RWPE2 (cell line): ENCODE measurements around the gene IRX3.

Source experiments
- ATAC-seq: fragments of 200-7000 bp; cut with Tn5 transposase; 3 replicates; pipeline ENCODE4 v1.9.1; 2021; ENCODE audit warnings: low read depth
- DNase-seq: peaks from one replicate; pipeline ENCODE4 v3.0.0-alpha.2; 2020; ENCODE audit warnings: low spot score
- H3K27ac ChIP-seq: fragments of 450-650 bp; 2 replicates; pipeline ENCODE4 v1.5.1; 2017; ENCODE audit warnings: mild to moderate bottlenecking; ENCODE audit not compliant: poor library complexity, severe bottlenecking
- H3K27me3 ChIP-seq: fragments of 250-450 bp; sonication (Bioruptor Pico); 2 replicates; pipeline ENCODE4 v1.5.1; 2021; ENCODE audit warnings: mild to moderate bottlenecking, moderate library complexity; ENCODE audit not compliant: insufficient read depth, poor library complexity, severe bottlenecking
- H3K36me3 ChIP-seq: fragments of 250-450 bp; sonication (Bioruptor Pico); 2 replicates; pipeline ENCODE4 v1.5.1; 2020; ENCODE audit warnings: low read depth, mild to moderate bottlenecking, moderate library complexity
- H3K4me1 ChIP-seq: fragments of 250-450 bp; sonication (Bioruptor Pico); 2 replicates; pipeline ENCODE4 v1.5.1; 2021; ENCODE audit warnings: mild to moderate bottlenecking, moderate library complexity; ENCODE audit not compliant: insufficient read depth, poor library complexity, severe bottlenecking
- H3K4me3 ChIP-seq: fragments of 250-450 bp; sonication (Bioruptor Pico); 2 replicates; pipeline ENCODE4 v1.5.1; 2021; ENCODE audit warnings: mild to moderate bottlenecking, moderate library complexity; ENCODE audit not compliant: severe bottlenecking
- H3K9me3 ChIP-seq: fragments of 250-450 bp; sonication (Bioruptor Pico); 2 replicates; pipeline ENCODE4 v1.5.1; 2021; ENCODE audit warnings: mild to moderate bottlenecking, moderate library complexity; ENCODE audit not compliant: severe bottlenecking
- TF ChIP-seq, protein P1 (sequence below): fragments of 450-650 bp; IDR thresholded peaks from one replicate; pipeline ENCODE4 v1.5.1; 2017; ENCODE audit warnings: mild to moderate bottlenecking, moderate library complexity; ENCODE audit not compliant: poor library complexity, severe bottlenecking

Gene IRX3

GRCh38 chr16:54285414-54286089 is 1.0 kb downstream of the IRX3 start:
- Histone ChIP-seq H3K4me1 (no peaks in the 10 kb centered on the region), H3K27ac (peak overlapping the region; percentile 78), H3K36me3 (peaks cover 10% of the 10 kb centered on the region), H3K4me3 (peak overlapping the region; percentile 88), H3K9me3 (no peaks in the 10 kb centered on the region), H3K27me3 (no peaks in the 10 kb centered on the region)
- TF ChIP-seq, protein P1, sequence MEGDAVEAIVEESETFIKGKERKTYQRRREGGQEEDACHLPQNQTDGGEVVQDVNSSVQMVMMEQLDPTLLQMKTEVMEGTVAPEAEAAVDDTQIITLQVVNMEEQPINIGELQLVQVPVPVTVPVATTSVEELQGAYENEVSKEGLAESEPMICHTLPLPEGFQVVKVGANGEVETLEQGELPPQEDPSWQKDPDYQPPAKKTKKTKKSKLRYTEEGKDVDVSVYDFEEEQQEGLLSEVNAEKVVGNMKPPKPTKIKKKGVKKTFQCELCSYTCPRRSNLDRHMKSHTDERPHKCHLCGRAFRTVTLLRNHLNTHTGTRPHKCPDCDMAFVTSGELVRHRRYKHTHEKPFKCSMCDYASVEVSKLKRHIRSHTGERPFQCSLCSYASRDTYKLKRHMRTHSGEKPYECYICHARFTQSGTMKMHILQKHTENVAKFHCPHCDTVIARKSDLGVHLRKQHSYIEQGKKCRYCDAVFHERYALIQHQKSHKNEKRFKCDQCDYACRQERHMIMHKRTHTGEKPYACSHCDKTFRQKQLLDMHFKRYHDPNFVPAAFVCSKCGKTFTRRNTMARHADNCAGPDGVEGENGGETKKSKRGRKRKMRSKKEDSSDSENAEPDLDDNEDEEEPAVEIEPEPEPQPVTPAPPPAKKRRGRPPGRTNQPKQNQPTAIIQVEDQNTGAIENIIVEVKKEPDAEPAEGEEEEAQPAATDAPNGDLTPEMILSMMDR: peak; percentile 35
- peak; percentile 26 for ATAC-seq
- DNase-seq: peak; percentile 66

DNA sequence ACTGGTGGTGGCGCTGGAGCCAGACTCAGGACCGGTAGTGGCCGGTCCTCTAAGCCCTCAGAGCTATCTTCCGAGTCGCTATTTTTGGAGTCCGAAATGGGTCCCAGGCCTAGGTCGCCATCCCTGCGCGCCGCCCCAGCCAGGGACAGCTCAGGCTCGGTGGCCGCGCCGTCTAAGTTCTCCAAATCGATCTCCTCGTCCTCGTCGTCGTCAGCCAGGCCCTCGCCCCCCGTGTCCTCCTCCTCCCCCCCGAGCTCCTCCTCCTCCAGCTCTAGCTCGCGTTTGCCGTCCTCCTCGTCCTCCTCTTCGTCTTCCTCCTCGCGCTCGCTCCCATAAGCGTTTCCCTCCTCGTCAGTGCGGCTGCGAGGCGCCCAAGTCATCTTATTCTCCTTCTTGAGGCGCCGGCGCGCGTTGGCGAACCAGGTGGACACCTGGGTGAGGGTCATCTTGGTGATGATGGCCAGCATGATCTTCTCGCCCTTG is 1.6 kb downstream of the IRX3 start:
- no peak for ATAC-seq
- Histone ChIP-seq H3K27me3 (no peaks in the 10 kb centered on the region), H3K9me3 (no peaks in the 10 kb centered on the region), H3K4me3 (peak overlapping the region; percentile 88), H3K36me3 (peaks cover 10% of the 10 kb centered on the region), H3K4me1 (no peaks in the 10 kb centered on the region), H3K27ac (peak overlapping the region; percentile 78)
- peak; percentile 63 for DNase-seq
- TF ChIP-seq, protein P1: no peak

GRCh38 chr16:54284319-54284930 is 2.2 kb downstream of the IRX3 start:
- no peaks in the 10 kb centered on the region for H3K9me3 ChIP-seq
- peaks cover 10% of the 10 kb centered on the region for H3K36me3 ChIP-seq
- peak overlapping the region; percentile 88 for H3K4me3 ChIP-seq
- no peak overlapping the region for H3K27ac ChIP-seq
- TF ChIP-seq, protein P1: no peak
- DNase-seq (peak; percentile 55), ATAC-seq (no peak)
- H3K4me1 ChIP-seq: no peaks in the 10 kb centered on the region
- H3K27me3 ChIP-seq: no peaks in the 10 kb centered on the region

GRCh38 chr16:54283725-54284318 is 2.8 kb downstream of the IRX3 start:
- Histone ChIP-seq H3K4me3 (peak overlapping the region; percentile 88), H3K27ac (no peak overlapping the region), H3K9me3 (no peaks in the 10 kb centered on the region), H3K4me1 (no peaks in the 10 kb centered on the region), H3K27me3 (no peaks in the 10 kb centered on the region), H3K36me3 (peaks cover 10% of the 10 kb centered on the region)
- ATAC-seq (no peak), DNase-seq (peak; percentile 60)
- TF ChIP-seq, protein P1: no peak
